Measurements from ENCODE around the gene YIPF3. TPM values are rescaled to one million over a fixed set of nuclear protein-coding genes. Genes with fewer than 3 reads are reported as not detected.

The YIPF3 gene
- total RNA-seq, 1 experiment from 2014 or later = 156 TPM

GRCh38 chr6:43497129-43497396 is 19.7 kb downstream of the YIPF3 start:
- in situ Hi-C loops (cut with HindIII; ENCODE audit: low pct_unique_long_range_greater_than_20kb, low sequenced_read_pairs) = no loop called here
- DNase-seq (ENCODE audit: low read depth, low spot score) = no peak

- DNase-seq (ENCODE audit: low read depth, low spot score) = peak; percentile 31
- in situ Hi-C loops (cut with HindIII; ENCODE audit: low pct_unique_long_range_greater_than_20kb, low sequenced_read_pairs) = no loop called here
These were observed 20.2 kb downstream of the YIPF3 start for GRCh38 chr6:43496370-43497128.

- DNase-seq (ENCODE audit: low read depth, low spot score) = peak; percentile 15
- in situ Hi-C loops (cut with HindIII; ENCODE audit: low pct_unique_long_range_greater_than_20kb, low sequenced_read_pairs) = no loop called here
These were observed 21.3 kb downstream of the YIPF3 start for GRCh38 chr6:43495409-43495941.

GRCh38 chr6:43494766-43495165 is 22.0 kb downstream of the YIPF3 start:
- in situ Hi-C loops (cut with HindIII; ENCODE audit: low pct_unique_long_range_greater_than_20kb, low sequenced_read_pairs) = no loop called here
- no peak for DNase-seq (ENCODE audit: low read depth, low spot score)

- in situ Hi-C loops (cut with HindIII; ENCODE audit: low pct_unique_long_range_greater_than_20kb, low sequenced_read_pairs) = no loop called here
- no peak for DNase-seq (ENCODE audit: low read depth, low spot score)
These were observed 22.4 kb downstream of the YIPF3 start for GRCh38 chr6:43494321-43494720.

GRCh38 chr6:43493833-43494232 is 22.9 kb downstream of the YIPF3 start:
- in situ Hi-C loops (cut with HindIII; ENCODE audit: low pct_unique_long_range_greater_than_20kb, low sequenced_read_pairs) = no loop called here
- peak; percentile 34 for DNase-seq (ENCODE audit: low read depth, low spot score)

GRCh38 chr6:43493230-43493629 is 23.5 kb downstream of the YIPF3 start:
- DNase-seq (ENCODE audit: low read depth, low spot score) = no peak
- in situ Hi-C loops (cut with HindIII; ENCODE audit: low pct_unique_long_range_greater_than_20kb, low sequenced_read_pairs) = no loop called here

- in situ Hi-C loops (cut with HindIII; ENCODE audit: low pct_unique_long_range_greater_than_20kb, low sequenced_read_pairs) = no loop called here
- DNase-seq (ENCODE audit: low read depth, low spot score) = no peak
These were observed 24.1 kb downstream of the YIPF3 start for GRCh38 chr6:43492673-43493072.

GRCh38 chr6:43491750-43492661 is 24.7 kb downstream of the YIPF3 start:
- in situ Hi-C loops (cut with HindIII; ENCODE audit: low pct_unique_long_range_greater_than_20kb, low sequenced_read_pairs) = no loop called here

GRCh38 chr6:43490523-43490939 is 26.2 kb downstream of the YIPF3 start:
- in situ Hi-C loops (cut with HindIII; ENCODE audit: low pct_unique_long_range_greater_than_20kb, low sequenced_read_pairs) = no loop called here
- no peak for DNase-seq (ENCODE audit: low read depth, low spot score)

More at GRCh38 chr6:43491750-43492661, 24.7 kb downstream of the YIPF3 start:
- no peak for DNase-seq (ENCODE audit: low read depth, low spot score)

GRCh38 chr6:43489277-43490072 is 27.3 kb downstream of the YIPF3 start:
- DNase-seq (ENCODE audit: low read depth, low spot score) = no peak
- in situ Hi-C loops (cut with HindIII; ENCODE audit: low pct_unique_long_range_greater_than_20kb, low sequenced_read_pairs) = no loop called here

- no peak for DNase-seq (ENCODE audit: low read depth, low spot score)
These were observed 28.0 kb downstream of the YIPF3 start for GRCh38 chr6:43488667-43489276.

GRCh38 chr6:43481591-43482236 is 35.0 kb downstream of the YIPF3 start:
- DNase-seq (ENCODE audit: low read depth, low spot score) = no peak
- in situ Hi-C loops (cut with HindIII; ENCODE audit: low pct_unique_long_range_greater_than_20kb, low sequenced_read_pairs) = no loop called here

More at GRCh38 chr6:43488667-43489276, 28.0 kb downstream of the YIPF3 start:
- in situ Hi-C loops (cut with HindIII; ENCODE audit: low pct_unique_long_range_greater_than_20kb, low sequenced_read_pairs) = no loop called here

- in situ Hi-C loops (cut with HindIII; ENCODE audit: low pct_unique_long_range_greater_than_20kb, low sequenced_read_pairs) = no loop called here
- no peak for DNase-seq (ENCODE audit: low read depth, low spot score)
These were observed 35.7 kb downstream of the YIPF3 start for GRCh38 chr6:43481075-43481474.

- in situ Hi-C loops (cut with HindIII; ENCODE audit: low pct_unique_long_range_greater_than_20kb, low sequenced_read_pairs) = no loop called here
- DNase-seq (ENCODE audit: low read depth, low spot score) = no peak
These were observed 38.7 kb downstream of the YIPF3 start for GRCh38 chr6:43478008-43478372.

GRCh38 chr6:43477235-43478007 is 39.3 kb downstream of the YIPF3 start, which contains the start of gene TJAP1:
Gene TJAP1 (plus strand): TSS chr6:43477570. CDS start chr6:43499002, 21,432 bp downstream.
- DNase-seq (ENCODE audit: low read depth, low spot score) = peak; percentile 87
- in situ Hi-C loops (cut with HindIII; ENCODE audit: low pct_unique_long_range_greater_than_20kb, low sequenced_read_pairs) = no loop called here

Data from SK-MEL-5 (cell line).